AML-193 (cell line): Measurements from ENCODE around the gene GALNT9.

Source experiments
- DNase-seq, 2 experiments: peaks; one replicate each; lab custom pipeline; 2025; lab: John Stamatoyannopoulos, UW

GALNT9 gene

GRCh38 chr12:132325733-132326130 lies 3.7 kb downstream of the GALNT9 start:
- DNase-seq, result no peak

GRCh38 chr12:132324841-132325732 lies 4.3 kb downstream of the GALNT9 start:
- no peak for DNase-seq

- no peak for DNase-seq
Observed at GRCh38 chr12:132324173-132324572, 5.2 kb downstream of the GALNT9 start.

- DNase-seq, result no peak
Observed at GRCh38 chr12:132323171-132324010, 6.0 kb downstream of the GALNT9 start.

GRCh38 chr12:132322206-132323132 lies 6.9 kb downstream of the GALNT9 start:
- no peak for DNase-seq

GRCh38 chr12:132321321-132322118 lies 7.9 kb downstream of the GALNT9 start:
- no peak for DNase-seq

- no peak for DNase-seq
Observed at GRCh38 chr12:132320767-132321211, 8.6 kb downstream of the GALNT9 start.

- DNase-seq, result no peak
Observed at GRCh38 chr12:132319991-132320570, 9.3 kb downstream of the GALNT9 start.

GRCh38 chr12:132319359-132319950 lies 9.9 kb downstream of the GALNT9 start:
- no peak for DNase-seq

GRCh38 chr12:132318618-132319033 lies 10.8 kb downstream of the GALNT9 start:
- no peak for DNase-seq

GRCh38 chr12:132318135-132318534 lies 11.3 kb downstream of the GALNT9 start:
- DNase-seq, result no peak

GRCh38 chr12:132317233-132317938 lies 12.0 kb downstream of the GALNT9 start:
- no peak for DNase-seq

GRCh38 chr12:132316497-132317232 lies 12.7 kb downstream of the GALNT9 start:
- DNase-seq, result no peak

GRCh38 chr12:132315951-132316350 lies 13.4 kb downstream of the GALNT9 start:
- no peak for DNase-seq

GRCh38 chr12:132315507-132315906 lies 13.9 kb downstream of the GALNT9 start:
- no peak for DNase-seq

- DNase-seq, result no peak
Observed at GRCh38 chr12:132314516-132315233, 14.7 kb downstream of the GALNT9 start.

- DNase-seq, result no peak
Observed at GRCh38 chr12:132314035-132314434, 15.4 kb downstream of the GALNT9 start.

GRCh38 chr12:132313182-132313581 lies 16.2 kb downstream of the GALNT9 start:
- no peak for DNase-seq
